GM19463 (cell line): ENCODE measurements around the gene CD320.
"Not testable (repeated sequence)": the region's sequence is repeated elsewhere in the genome, so short reads cannot be mapped to it uniquely, and the experiment has no call there.

Experiments used
- ATAC-seq: cut with Tn5 transposase; IDR thresholded peaks from one replicate; pipeline ENCODE4 v1.9.1; 2021; ENCODE audit warnings: mild to moderate bottlenecking, moderate library complexity; ENCODE audit not compliant: unreplicated experiment

CD320 gene

GRCh38 chr19:8307965-8308866, at the start of gene CD320:
CD320 (minus strand) TSS chr19:8308358; CDS start chr19:8308290, 68 bp downstream.
- peak; percentile 86 for ATAC-seq

GRCh38 chr19:8357007-8357521, 48.9 kb upstream of the CD320 start:
- no peak for ATAC-seq

- no peak for ATAC-seq
These were observed 47.7 kb upstream of the CD320 start for GRCh38 chr19:8355631-8356402.

- not testable (repeated sequence) for ATAC-seq
These were observed 44.7 kb upstream of the CD320 start for GRCh38 chr19:8352845-8353244.

GRCh38 chr19:8352134-8352827, 44.1 kb upstream of the CD320 start:
- ATAC-seq = no peak

GRCh38 chr19:8349629-8350372, 41.6 kb upstream of the CD320 start:
- ATAC-seq = not testable (repeated sequence)

GRCh38 chr19:8343483-8343844, 35.3 kb upstream of the CD320 start:
- ATAC-seq = no peak

GRCh38 chr19:8342684-8343482, 34.7 kb upstream of the CD320 start, which contains the start of gene KANK3:
KANK3 (minus strand) TSS chr19:8343262; CDS start chr19:8337828, 5,434 bp downstream.
- ATAC-seq = peak; percentile 95

GRCh38 chr19:8342316-8342683, 34.1 kb upstream of the CD320 start:
- no peak for ATAC-seq

- not testable (repeated sequence) for ATAC-seq
These were observed 33.3 kb upstream of the CD320 start for GRCh38 chr19:8341504-8341903.

GRCh38 chr19:8340341-8341096, 32.4 kb upstream of the CD320 start:
- ATAC-seq = no peak

- ATAC-seq = no peak
These were observed 30.7 kb upstream of the CD320 start for GRCh38 chr19:8338835-8339234.

- no peak for ATAC-seq
These were observed 29.6 kb upstream of the CD320 start for GRCh38 chr19:8337728-8338127.

- no peak for ATAC-seq
These were observed 28.5 kb upstream of the CD320 start for GRCh38 chr19:8336660-8337059.

- ATAC-seq = no peak
These were observed 28.0 kb upstream of the CD320 start for GRCh38 chr19:8336072-8336569.

GRCh38 chr19:8335343-8336071, 27.3 kb upstream of the CD320 start:
- no peak for ATAC-seq

- no peak for ATAC-seq
These were observed 26.5 kb upstream of the CD320 start for GRCh38 chr19:8334458-8335342.
